ENCODE results near the gene GATAD2B.

The GATAD2B gene

DNA sequence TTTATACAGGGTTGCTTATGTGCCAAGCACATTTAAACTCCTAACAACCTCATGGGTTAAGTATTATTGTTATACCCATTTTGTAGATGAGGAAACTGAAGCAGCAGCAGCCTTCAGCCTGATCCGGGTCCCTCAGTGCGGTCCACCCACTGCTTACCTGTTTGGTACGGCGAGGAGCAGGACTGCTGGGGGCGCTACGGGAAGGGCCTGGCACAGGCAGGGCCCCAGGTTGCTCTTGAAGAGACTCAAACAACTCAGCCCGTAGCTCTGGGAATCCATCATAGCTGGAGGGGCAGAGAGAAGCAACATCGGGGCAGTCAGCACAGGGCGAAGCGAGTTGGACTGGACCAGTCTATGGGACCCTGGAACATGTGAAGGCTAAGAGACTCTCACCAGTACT, 14.6 kb upstream of the GATAD2B start:
- no peak for DNase-seq
- in situ Hi-C loops (cut with HindIII; ENCODE audit: low pct_ligation_motif_present, low sequenced_read_pairs): no loop called here
- TF ChIP-seq, protein P1, sequence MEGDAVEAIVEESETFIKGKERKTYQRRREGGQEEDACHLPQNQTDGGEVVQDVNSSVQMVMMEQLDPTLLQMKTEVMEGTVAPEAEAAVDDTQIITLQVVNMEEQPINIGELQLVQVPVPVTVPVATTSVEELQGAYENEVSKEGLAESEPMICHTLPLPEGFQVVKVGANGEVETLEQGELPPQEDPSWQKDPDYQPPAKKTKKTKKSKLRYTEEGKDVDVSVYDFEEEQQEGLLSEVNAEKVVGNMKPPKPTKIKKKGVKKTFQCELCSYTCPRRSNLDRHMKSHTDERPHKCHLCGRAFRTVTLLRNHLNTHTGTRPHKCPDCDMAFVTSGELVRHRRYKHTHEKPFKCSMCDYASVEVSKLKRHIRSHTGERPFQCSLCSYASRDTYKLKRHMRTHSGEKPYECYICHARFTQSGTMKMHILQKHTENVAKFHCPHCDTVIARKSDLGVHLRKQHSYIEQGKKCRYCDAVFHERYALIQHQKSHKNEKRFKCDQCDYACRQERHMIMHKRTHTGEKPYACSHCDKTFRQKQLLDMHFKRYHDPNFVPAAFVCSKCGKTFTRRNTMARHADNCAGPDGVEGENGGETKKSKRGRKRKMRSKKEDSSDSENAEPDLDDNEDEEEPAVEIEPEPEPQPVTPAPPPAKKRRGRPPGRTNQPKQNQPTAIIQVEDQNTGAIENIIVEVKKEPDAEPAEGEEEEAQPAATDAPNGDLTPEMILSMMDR (IDR thresholded peaks at IDR 0.05; ENCODE audit: low read depth, low read length, missing control alignments): no peak
- H3K27ac ChIP-seq: no peak overlapping the region
- H3K36me3 ChIP-seq (replicated peaks): peaks cover 50% of the 10 kb centered on the region
- no peaks in the 10 kb centered on the region for H3K27me3 ChIP-seq (replicated peaks)
- H3K4me3 ChIP-seq (ENCODE audit: low read depth, low read length): no peak overlapping the region

DNA sequence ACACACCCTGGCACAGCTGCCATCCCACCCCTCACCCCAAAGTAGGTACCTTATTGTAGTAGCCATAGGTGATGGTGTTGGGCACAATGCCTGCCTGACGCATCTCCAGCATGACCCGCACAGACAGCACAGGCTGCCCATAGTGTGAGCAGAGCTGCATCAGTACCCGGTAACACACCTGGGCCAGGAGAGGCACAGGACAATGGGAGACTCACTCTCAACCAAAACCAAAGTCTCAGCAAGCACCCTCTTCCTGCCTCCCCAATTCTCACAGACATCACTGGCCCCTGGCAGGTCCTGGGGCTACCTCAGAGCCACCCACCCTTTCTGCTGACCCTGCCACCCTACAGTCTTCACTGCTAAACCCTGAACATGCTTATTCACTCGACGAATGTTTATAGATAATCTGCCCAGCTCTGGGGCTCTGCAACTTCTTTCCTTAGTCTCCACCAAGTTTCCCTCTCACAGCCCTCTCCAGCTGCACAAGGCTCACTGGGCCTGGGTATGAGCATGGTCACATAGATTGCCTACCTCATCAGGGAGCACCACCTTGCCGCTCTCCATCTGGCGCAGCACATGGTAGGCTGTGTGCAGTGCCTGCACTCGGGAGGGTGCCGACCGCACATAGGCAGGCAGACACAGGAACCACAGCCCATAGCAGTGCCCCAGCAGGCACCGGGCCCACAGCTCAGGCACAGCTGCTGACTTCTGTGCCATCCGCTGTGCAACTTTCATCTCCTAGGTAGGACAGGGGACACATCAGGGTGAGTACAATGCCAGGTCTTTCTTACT, 13.4 kb upstream of the GATAD2B start:
- no peak overlapping the region for H3K4me3 ChIP-seq (ENCODE audit: low read depth, low read length)
- H3K27me3 ChIP-seq (replicated peaks): no peaks in the 10 kb centered on the region
- TF ChIP-seq, protein P1 (IDR thresholded peaks at IDR 0.05; ENCODE audit: low read depth, low read length, missing control alignments): no peak
- peaks cover 52% of the 10 kb centered on the region for H3K36me3 ChIP-seq (replicated peaks)
- no peak overlapping the region for H3K27ac ChIP-seq
- in situ Hi-C loops (cut with HindIII; ENCODE audit: low pct_ligation_motif_present, low sequenced_read_pairs): no loop called here
- DNase-seq: no peak

DNA sequence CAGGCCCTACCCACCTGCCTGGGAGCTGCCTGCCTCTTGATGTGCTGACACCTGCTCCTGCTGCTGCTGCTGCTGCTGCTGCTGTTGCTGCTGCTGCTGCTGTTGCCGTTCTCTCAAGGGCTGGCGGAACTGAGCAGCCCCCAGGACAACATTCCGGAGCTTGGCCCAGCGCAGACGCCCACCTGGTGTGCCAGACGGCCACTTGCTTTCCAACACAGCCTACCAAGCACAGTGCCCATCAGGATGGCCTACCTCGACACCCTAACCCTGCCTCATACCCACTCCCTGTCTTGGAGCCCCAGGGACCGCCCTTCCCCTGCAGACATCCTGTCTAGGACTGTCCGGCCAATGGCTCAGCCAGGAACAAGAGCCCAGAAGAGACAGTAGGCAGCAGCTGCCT, 12.0 kb upstream of the GATAD2B start:
- no peak overlapping the region for H3K4me3 ChIP-seq (ENCODE audit: low read depth, low read length)
- in situ Hi-C loops (cut with HindIII; ENCODE audit: low pct_ligation_motif_present, low sequenced_read_pairs): no loop called here
- H3K27ac ChIP-seq: no peak overlapping the region
- peaks cover 52% of the 10 kb centered on the region for H3K36me3 ChIP-seq (replicated peaks)
- H3K27me3 ChIP-seq (replicated peaks): no peaks in the 10 kb centered on the region
- no peak for DNase-seq
- TF ChIP-seq, protein P1 (IDR thresholded peaks at IDR 0.05; ENCODE audit: low read depth, low read length, missing control alignments): no peak

DNA sequence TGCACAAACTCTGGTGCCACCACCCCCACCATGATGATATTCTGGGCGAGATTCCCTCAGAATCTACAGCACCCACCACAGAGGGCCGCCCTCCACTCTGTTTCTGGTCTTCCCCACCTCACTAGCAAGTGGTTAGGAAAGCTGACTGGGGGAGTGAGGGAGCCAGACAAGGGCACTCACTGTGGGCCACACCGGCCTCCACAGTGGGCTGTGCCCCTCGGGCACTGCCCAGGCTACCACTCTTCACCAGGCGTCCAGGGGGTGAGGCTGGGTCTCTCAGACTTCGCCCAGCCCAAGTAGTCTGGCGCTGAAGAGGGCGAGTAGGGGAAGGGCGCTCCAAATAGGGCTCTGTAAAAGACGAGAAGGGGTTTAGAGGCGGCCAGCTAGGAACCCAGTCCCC, 11.2 kb upstream of the GATAD2B start:
- no peaks in the 10 kb centered on the region for H3K27me3 ChIP-seq (replicated peaks)
- in situ Hi-C loops (cut with HindIII; ENCODE audit: low pct_ligation_motif_present, low sequenced_read_pairs): no loop called here
- no peak for DNase-seq
- H3K27ac ChIP-seq: no peak overlapping the region
- peaks cover 52% of the 10 kb centered on the region for H3K36me3 ChIP-seq (replicated peaks)
- TF ChIP-seq, protein P1 (IDR thresholded peaks at IDR 0.05; ENCODE audit: low read depth, low read length, missing control alignments): no peak
- H3K4me3 ChIP-seq (ENCODE audit: low read depth, low read length): no peak overlapping the region

DNA sequence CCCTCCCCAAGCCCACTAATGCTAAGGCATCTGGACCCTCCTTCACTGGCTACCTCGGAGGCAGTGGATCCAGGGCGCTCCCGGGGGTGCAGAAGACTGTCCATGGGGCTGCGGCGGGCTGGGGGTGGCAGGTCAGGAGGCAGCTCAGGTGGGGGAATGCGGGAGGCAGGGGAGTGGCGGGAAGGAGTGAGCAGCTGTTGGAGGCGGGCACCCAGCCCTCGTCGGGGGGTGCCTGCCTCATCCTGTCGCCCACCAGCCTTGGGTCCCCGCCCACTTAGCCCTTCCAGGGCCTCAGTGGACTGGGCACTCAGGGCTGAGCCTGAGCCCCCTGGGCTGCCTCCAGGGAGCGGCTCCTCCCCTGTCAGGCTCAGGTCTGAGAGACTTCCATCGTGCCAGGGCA, 10.7 kb upstream of the GATAD2B start:
- H3K27me3 ChIP-seq (replicated peaks): no peaks in the 10 kb centered on the region
- H3K27ac ChIP-seq: no peak overlapping the region
- TF ChIP-seq, protein P1 (IDR thresholded peaks at IDR 0.05; ENCODE audit: low read depth, low read length, missing control alignments): no peak
- in situ Hi-C loops (cut with HindIII; ENCODE audit: low pct_ligation_motif_present, low sequenced_read_pairs): no loop called here
- DNase-seq: no peak
- peaks cover 52% of the 10 kb centered on the region for H3K36me3 ChIP-seq (replicated peaks)
- no peak overlapping the region for H3K4me3 ChIP-seq (ENCODE audit: low read depth, low read length)
